HG03103 (cell line): ENCODE results near the gene WDR37.
"Not testable (repeated sequence)": the region's sequence is repeated elsewhere in the genome, so short reads cannot be mapped to it uniquely, and the experiment has no call there.

Source experiments
- ATAC-seq: cut with Tn5 transposase; IDR thresholded peaks from one replicate; pipeline ENCODE4 v1.9.1; 2021; ENCODE audit warnings: low read depth; ENCODE audit not compliant: unreplicated experiment

WDR37 gene

GRCh38 chr10:1040133-1040532 is 16.1 kb upstream of the WDR37 start:
- ATAC-seq: no peak

- ATAC-seq: no peak
Observed at GRCh38 chr10:1041514-1041913, 14.7 kb upstream of the WDR37 start.

GRCh38 chr10:1043532-1043995 is 12.6 kb upstream of the WDR37 start:
- ATAC-seq: peak; percentile 51

- no peak for ATAC-seq
Observed at GRCh38 chr10:1044146-1044545, 12.0 kb upstream of the WDR37 start.

- no peak for ATAC-seq
Observed at GRCh38 chr10:1044964-1045363, 11.2 kb upstream of the WDR37 start.

GRCh38 chr10:1045415-1045814 is 10.8 kb upstream of the WDR37 start:
- ATAC-seq: no peak

GRCh38 chr10:1047937-1048336 is 8.2 kb upstream of the WDR37 start:
- ATAC-seq: no peak

GRCh38 chr10:1048349-1048731 is 7.8 kb upstream of the WDR37 start:
- ATAC-seq: peak; percentile 2

- peak; percentile 73 for ATAC-seq
Observed at GRCh38 chr10:1048732-1049424, 7.3 kb upstream of the WDR37 start, which contains the start of gene IDI1. TSS of gene IDI1 (minus strand) at chr10:1049119. CDS start at chr10:1049003, 116 bp downstream.

- ATAC-seq: no peak
Observed at GRCh38 chr10:1049425-1049958, 6.7 kb upstream of the WDR37 start.

- ATAC-seq: no peak
Observed at GRCh38 chr10:1050145-1050544, 6.0 kb upstream of the WDR37 start.

GRCh38 chr10:1050554-1050953 is 5.6 kb upstream of the WDR37 start:
- ATAC-seq: no peak

- no peak for ATAC-seq
Observed at GRCh38 chr10:1054684-1055083, 1.5 kb upstream of the WDR37 start.

GRCh38 chr10:1057106-1057657 is 997 bp downstream of the WDR37 start:
- ATAC-seq: peak; percentile 17

- no peak for ATAC-seq
Observed at GRCh38 chr10:1058017-1058416, 1.8 kb downstream of the WDR37 start.

GRCh38 chr10:1059902-1060301 is 3.7 kb downstream of the WDR37 start:
- no peak for ATAC-seq

GRCh38 chr10:1061930-1062774 is 6.0 kb downstream of the WDR37 start:
- no peak for ATAC-seq

GRCh38 chr10:1063232-1063865 is 7.2 kb downstream of the WDR37 start:
- no peak for ATAC-seq

- ATAC-seq: no peak
Observed at GRCh38 chr10:1064964-1065247, 8.7 kb downstream of the WDR37 start.

GRCh38 chr10:1066734-1067133 is 10.5 kb downstream of the WDR37 start:
- not testable (repeated sequence) for ATAC-seq
